ENCODE data around the gene CHSY1.

CHSY1 gene

GRCh38 chr15:101209285-101209845 is 42.5 kb downstream of the CHSY1 start:
- no peak for DNase-seq (ENCODE audit: low spot score)

DNA sequence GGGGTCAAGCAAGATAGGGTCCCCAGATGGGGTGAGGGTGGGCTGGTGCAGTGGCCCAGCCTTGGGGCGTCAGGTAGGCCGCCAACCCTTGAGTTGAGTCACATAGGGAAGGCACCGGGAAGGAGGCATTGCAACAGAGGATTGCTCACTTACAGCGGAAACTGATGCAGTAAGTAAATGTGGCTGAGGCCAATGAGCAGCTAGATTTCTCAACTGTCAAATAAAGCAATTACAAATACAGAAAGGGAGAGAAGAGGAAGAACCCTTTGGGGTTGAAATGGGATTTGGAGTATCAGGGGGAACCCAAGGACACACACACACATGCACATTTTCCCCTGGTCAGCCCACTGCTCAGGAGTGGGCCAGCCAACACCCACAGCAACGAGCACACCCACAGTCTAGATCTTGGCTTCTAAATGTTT is 44.0 kb downstream of the CHSY1 start:
- no peak for DNase-seq (ENCODE audit: low spot score)

GRCh38 chr15:101206176-101206591 is 45.7 kb downstream of the CHSY1 start:
- DNase-seq (ENCODE audit: low spot score) = no peak

DNA sequence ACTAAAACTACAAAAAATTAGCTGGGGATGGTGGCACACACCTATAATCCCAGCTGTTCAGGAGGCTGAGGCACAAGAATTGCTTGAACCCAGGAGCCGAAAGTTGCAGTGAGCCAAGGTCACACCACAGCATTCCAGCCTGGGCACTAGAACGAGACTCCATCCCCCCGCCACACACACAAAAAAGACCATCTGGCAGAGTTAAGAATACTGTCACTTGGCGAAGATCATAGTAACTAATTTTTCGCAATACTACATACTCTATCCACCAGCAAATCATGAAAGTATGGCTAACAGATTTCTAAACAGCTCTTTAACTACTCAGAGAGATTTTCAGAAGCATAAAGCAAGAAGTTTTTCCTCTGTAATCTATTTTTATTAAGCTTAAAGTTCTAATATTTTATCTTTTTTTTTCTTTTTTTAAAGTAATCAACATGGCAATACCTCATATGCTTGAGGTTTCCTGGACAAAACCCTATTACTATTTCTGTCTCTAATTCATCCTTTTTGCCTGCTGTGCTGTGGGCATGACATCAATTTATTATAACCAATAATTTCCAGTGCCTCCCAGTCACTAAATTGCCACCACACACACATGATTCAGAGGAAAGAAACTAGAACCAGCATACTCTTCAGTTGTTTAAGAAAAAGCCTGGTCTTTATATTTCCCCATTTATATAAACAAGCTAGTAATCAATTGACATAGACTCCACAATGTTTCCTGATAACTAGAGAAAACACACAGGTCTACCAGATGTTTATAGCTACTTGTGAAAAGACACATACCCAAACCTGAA is 46.9 kb downstream of the CHSY1 start:
- no peak for DNase-seq (ENCODE audit: low spot score)

- no peak for DNase-seq (ENCODE audit: low spot score)
Measured at GRCh38 chr15:101203607-101204189, 48.1 kb downstream of the CHSY1 start.

DNA sequence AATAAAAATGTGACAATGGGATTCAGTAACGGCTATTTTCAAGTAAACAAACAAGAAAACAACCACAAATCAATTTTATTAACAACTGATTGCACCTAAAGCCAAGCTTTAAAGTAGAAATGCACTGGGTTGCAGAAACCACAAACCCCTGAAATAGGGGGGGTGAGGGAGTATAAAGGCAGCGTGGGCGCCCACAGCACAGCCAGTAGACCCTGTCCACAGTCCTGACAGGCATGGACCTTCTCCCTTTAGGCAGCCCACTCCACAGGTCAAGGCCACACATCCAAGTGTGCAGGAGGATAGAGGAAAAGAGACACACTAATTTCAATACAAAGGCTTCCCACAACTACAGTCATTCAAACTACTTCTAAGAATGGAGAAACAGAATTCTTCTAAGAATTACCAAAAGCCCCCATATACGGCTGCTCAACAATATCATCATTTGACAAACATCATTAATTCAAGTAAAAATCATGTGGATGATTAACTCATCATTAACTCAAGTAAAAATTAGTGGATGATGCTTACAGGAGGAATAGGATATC is 48.7 kb downstream of the CHSY1 start:
- DNase-seq (ENCODE audit: low spot score) = no peak

- no peak for DNase-seq (ENCODE audit: low spot score)
Measured at GRCh38 chr15:101201411-101202174, 50.3 kb downstream of the CHSY1 start.

DNA sequence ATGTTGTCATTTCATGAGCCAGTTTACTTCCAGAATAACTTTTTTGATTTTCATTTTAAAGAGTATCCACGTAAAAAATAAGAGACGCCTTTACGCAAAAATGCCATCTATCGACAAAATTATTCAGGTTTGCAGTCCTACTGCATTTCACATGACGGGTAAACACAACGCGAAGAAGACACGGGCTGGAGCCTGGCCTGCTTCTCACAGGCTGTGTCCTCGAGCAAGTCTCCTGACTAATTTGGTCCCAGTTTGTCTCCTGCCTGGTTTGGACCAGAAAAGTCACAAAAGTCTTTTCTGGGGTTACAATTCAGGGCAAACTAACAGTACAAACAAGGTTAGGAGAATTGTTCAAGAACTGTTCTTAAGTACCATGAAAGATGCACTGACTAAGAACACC is 51.7 kb downstream of the CHSY1 start:
- DNase-seq (ENCODE audit: low spot score) = no peak

- no peak for DNase-seq (ENCODE audit: low spot score)
Measured at GRCh38 chr15:101198800-101199199, 53.0 kb downstream of the CHSY1 start.

DNA sequence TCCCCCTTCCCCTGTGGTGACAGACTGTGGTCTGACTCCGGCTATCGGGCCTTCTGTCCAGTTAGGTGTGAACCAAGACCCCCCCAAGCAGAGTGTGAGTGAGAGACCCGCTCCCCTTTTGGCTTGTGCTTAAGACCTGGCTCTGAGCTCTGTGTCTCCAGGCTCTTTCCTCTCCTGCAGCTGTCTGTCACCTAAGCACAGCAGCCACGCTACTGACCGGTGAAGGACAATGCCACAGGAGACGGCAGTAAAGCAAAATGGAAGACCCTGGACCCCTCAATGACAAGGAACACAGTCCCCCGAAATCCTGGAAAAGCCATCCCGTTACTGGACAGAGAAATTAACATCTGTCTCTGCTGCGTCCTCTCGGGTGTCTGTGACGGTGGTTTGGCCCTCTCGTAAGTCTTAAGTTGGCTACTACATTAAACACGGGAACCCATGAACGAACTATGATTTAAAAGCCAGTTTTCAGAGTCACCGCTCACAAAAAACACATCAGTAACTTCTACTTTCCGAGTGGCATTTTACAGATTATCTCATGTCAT is 53.7 kb downstream of the CHSY1 start:
- DNase-seq (ENCODE audit: low spot score) = no peak

GRCh38 chr15:101194546-101195125 is 57.2 kb downstream of the CHSY1 start:
- DNase-seq (ENCODE audit: low spot score) = no peak

GRCh38 chr15:101193806-101194545 is 57.9 kb downstream of the CHSY1 start:
- DNase-seq (ENCODE audit: low spot score) = no peak

GRCh38 chr15:101193120-101193644 is 58.7 kb downstream of the CHSY1 start:
- DNase-seq (ENCODE audit: low spot score) = no peak

- no peak for DNase-seq (ENCODE audit: low spot score)
Measured at GRCh38 chr15:101192081-101192480, 59.8 kb downstream of the CHSY1 start.

DNA sequence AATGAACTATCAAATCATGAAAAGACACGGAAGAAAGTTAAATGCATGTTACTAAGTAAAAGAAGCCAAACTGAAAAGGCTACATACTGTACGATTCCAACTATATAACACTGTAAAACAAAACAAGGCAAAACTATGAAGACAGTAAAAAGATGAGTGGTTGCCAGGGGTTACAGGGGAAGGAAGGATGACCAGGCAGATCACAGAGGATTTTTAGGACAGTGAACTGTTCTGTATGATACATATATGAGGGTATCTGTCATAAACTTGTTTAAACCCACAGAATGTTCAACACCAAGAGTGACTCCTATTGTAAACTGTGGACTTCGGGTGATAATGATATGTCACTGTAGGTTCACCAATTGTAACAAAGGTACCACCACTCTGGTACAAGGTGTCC is 60.6 kb downstream of the CHSY1 start:
- no peak for DNase-seq (ENCODE audit: low spot score)

DNA sequence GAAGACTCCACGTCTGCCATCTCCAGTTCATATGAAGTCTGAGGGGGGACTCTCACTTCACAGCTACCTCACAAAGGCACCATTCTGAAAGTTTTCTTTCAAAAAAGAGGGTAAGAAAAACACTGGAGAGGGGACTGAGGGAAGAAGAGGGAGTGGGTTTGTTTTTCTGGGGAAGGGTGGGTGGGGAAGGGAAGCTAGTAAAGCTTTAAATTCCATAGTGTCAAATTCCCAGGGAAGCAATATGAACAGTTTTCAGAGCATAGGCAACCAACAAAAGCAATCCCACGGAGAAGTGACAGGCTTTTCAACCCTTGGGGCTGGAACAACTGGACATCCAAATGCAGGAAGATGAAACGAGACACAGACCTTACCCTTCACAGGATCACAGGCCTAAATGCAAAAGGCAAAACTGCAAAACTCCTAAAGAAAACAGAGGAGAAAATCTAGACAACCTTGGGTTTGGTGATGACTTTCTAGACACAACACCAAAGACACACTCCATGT is 61.7 kb downstream of the CHSY1 start:
- DNase-seq (ENCODE audit: low spot score) = no peak

GRCh38 chr15:101189409-101190091 is 62.3 kb downstream of the CHSY1 start:
- no peak for DNase-seq (ENCODE audit: low spot score)

- no peak for DNase-seq (ENCODE audit: low spot score)
Measured at GRCh38 chr15:101188637-101189408, 63.0 kb downstream of the CHSY1 start.

Measured in LoVo (cell line).